H1 (cell line): Measurements from ENCODE around the gene ZBTB47. TPM values are rescaled to one million over a fixed set of nuclear protein-coding genes. Genes with fewer than 3 reads are reported as not detected.

Experiments
- CTCF ChIA-PET: fragments of 300-600 bp; sonication (Branson Sonifier 250); formaldehyde crosslinking; loops from one replicate; lab custom pipeline; 2021; ENCODE audit not compliant: partially characterized antibody; lab: Charles Lee
- POLR2A ChIA-PET: fragments of 300-600 bp; sonication (Branson Sonifier 250); formaldehyde crosslinking; loops from one replicate; lab custom pipeline; 2021; ENCODE audit warnings: inconsistent platforms; ENCODE audit not compliant: partially characterized antibody; lab: Charles Lee
- DNase-seq, 2 experiments: peaks; one replicate each; pipeline versions ENCODE4 v3.0.0 to v3.0.0-alpha.2; 2010 to 2022; ENCODE audit warnings: low spot score in 2 of 2, low read depth in 1 of 2, mixed read lengths in 1 of 2
- FAIRE-seq: peaks from 2 replicates; lab custom pipeline; 2011; peaks lifted over from hg19 to GRCh38; lab: Jason Lieb, UNC
- H2AFZ ChIP-seq: 2 replicates; pipeline ENCODE4 v1.8.1; 2012; ENCODE audit warnings: low read length, inconsistent platforms
- H2AK5ac ChIP-seq: 2 replicates; pipeline ENCODE4 v1.6.1; 2013; ENCODE audit warnings: low read depth, low read length
- H2BK120ac ChIP-seq: replicated peaks from 2 replicates; pipeline ENCODE3; 2013; ENCODE audit warnings: low read depth, low read length, inconsistent platforms
- H2BK12ac ChIP-seq: 2 replicates; pipeline ENCODE4 v1.6.1; 2013; ENCODE audit warnings: low read depth, low read length
- H2BK15ac ChIP-seq: 2 replicates; pipeline ENCODE4 v1.6.1; 2013; ENCODE audit warnings: low read length
- H2BK20ac ChIP-seq: 2 replicates; pipeline ENCODE4 v1.6.1; 2013; ENCODE audit warnings: low read length
- H2BK5ac ChIP-seq: 2 replicates; pipeline ENCODE4 v1.6.1; 2013; ENCODE audit warnings: low read depth, low read length
- H3K14ac ChIP-seq: 2 replicates; pipeline ENCODE4 v1.6.1; 2013; ENCODE audit warnings: inconsistent platforms; ENCODE audit not compliant: insufficient read length
- H3K18ac ChIP-seq: 2 replicates; pipeline ENCODE4 v1.6.1; 2013; ENCODE audit warnings: low read length; ENCODE audit errors: extremely low read depth
- H3K23ac ChIP-seq: 2 replicates; pipeline ENCODE4 v1.6.1; 2013; ENCODE audit warnings: inconsistent platforms; ENCODE audit not compliant: insufficient read length
- H3K23me2 ChIP-seq: 2 replicates; pipeline ENCODE4 v1.6.1; 2013; ENCODE audit warnings: low read depth, low read length
- H3K27ac ChIP-seq: 2 replicates; pipeline ENCODE4 v1.6.1; 2011; ENCODE audit warnings: low read depth, low read length, inconsistent platforms
- H3K27me3 ChIP-seq, 4 experiments: replicated peaks in 1 of 4; 1 replicate in 1 of 4; 2 replicates in 3 of 4; pipeline versions ENCODE4 v1.6.1 to v1.8.1; 2011 to 2013; ENCODE audit warnings: low read length in 3 of 4, mild to moderate bottlenecking in 3 of 4, inconsistent platforms in 2 of 4, mixed read lengths in 2 of 4, moderate library complexity in 1 of 4; ENCODE audit not compliant: control insufficient read depth in 3 of 4, insufficient read depth in 3 of 4; ENCODE audit errors: extremely low read depth in 1 of 4
- H3K36me3 ChIP-seq, 4 experiments: 2 replicates each; pipeline versions ENCODE4 v1.6.1 to v1.8.1; 2011 to 2013; ENCODE audit warnings: mild to moderate bottlenecking in 4 of 4, low read length in 3 of 4, moderate library complexity in 2 of 4, control low read depth in 1 of 4, inconsistent platforms in 1 of 4; ENCODE audit not compliant: insufficient read depth in 4 of 4, control insufficient read depth in 2 of 4
- H3K4ac ChIP-seq: replicated peaks from 2 replicates; pipeline ENCODE3; 2013; ENCODE audit warnings: low read length, low read depth, mixed read lengths, inconsistent platforms; ENCODE audit not compliant: insufficient read length
- H3K4me1 ChIP-seq, 4 experiments: replicated peaks in 1 of 4; 1 replicate in 1 of 4; 2 replicates in 3 of 4; pipeline versions ENCODE4 v1.6.1 to v1.8.1; 2011 to 2013; ENCODE audit warnings: low read length in 3 of 4, inconsistent platforms in 2 of 4, mixed read lengths in 1 of 4; ENCODE audit not compliant: insufficient read depth in 4 of 4, control insufficient read depth in 3 of 4
- H3K4me2 ChIP-seq, 2 experiments: 2 replicates each; pipeline versions ENCODE4 v1.6.1 to v1.8.1; 2011 to 2013; ENCODE audit warnings: low read depth in 2 of 2, low read length in 2 of 2, control low read depth in 1 of 2, inconsistent platforms in 1 of 2, mild to moderate bottlenecking in 1 of 2; ENCODE audit not compliant: insufficient read depth in 1 of 2
- H3K4me3 ChIP-seq, 4 experiments: fragments of 200-600, 300-600 bp in 1 of 4; sonication (generic), shearing (Covaris generic), sonication (Bioruptor Twin) in 1 of 4; 2 replicates each; pipeline versions ENCODE4 v1.5.1 to v1.8.1; 2011 to 2016; ENCODE audit warnings: low read length in 4 of 4, low read depth in 3 of 4, control low read depth in 2 of 4, inconsistent platforms in 2 of 4, mild to moderate bottlenecking in 2 of 4, mixed read lengths in 1 of 4, moderate library complexity in 1 of 4; ENCODE audit not compliant: insufficient read depth in 2 of 4; ENCODE audit errors: extremely low read depth in 1 of 4
- H3K56ac ChIP-seq: replicated peaks from 2 replicates; pipeline ENCODE3; 2013; ENCODE audit warnings: low read depth, mild to moderate bottlenecking, mixed read lengths, low read length, inconsistent platforms; ENCODE audit not compliant: insufficient read length
- H3K79me1 ChIP-seq: 2 replicates; pipeline ENCODE4 v1.6.1; 2013; ENCODE audit warnings: low read depth, low read length, control low read depth
- H3K79me2 ChIP-seq, 2 experiments: 2 replicates each; pipeline versions ENCODE4 v1.6.1 to v1.8.1; 2012 to 2013; ENCODE audit warnings: low read length in 2 of 2, mild to moderate bottlenecking in 2 of 2, inconsistent platforms in 1 of 2; ENCODE audit not compliant: insufficient read depth in 2 of 2, control insufficient read depth in 1 of 2
- H3K9ac ChIP-seq, 4 experiments: replicated peaks in 1 of 4; 1 replicate in 1 of 4; 2 replicates in 3 of 4; pipeline versions ENCODE4 v1.6.1 to v1.8.1; 2011 to 2013; ENCODE audit warnings: low read depth in 3 of 4, low read length in 3 of 4, control low read depth in 2 of 4, mild to moderate bottlenecking in 2 of 4, moderate library complexity in 2 of 4, inconsistent platforms in 1 of 4; ENCODE audit errors: extremely low read depth in 1 of 4
- H3K9me3 ChIP-seq, 2 experiments: 2 replicates each; pipeline versions ENCODE4 v1.6.1 to v1.8.1; 2012 to 2013; ENCODE audit warnings: mild to moderate bottlenecking in 2 of 2, moderate library complexity in 2 of 2, control low read depth in 1 of 2, inconsistent platforms in 1 of 2, low read depth in 1 of 2, low read length in 1 of 2, mixed read lengths in 1 of 2; ENCODE audit not compliant: insufficient read depth in 2 of 2
- H4K20me1 ChIP-seq, 2 experiments: replicated peaks in 1 of 2; 2 replicates each; pipeline versions ENCODE3 to v1.8.1; 2011 to 2013; ENCODE audit warnings: inconsistent platforms in 2 of 2, low read length in 2 of 2, mild to moderate bottlenecking in 1 of 2; ENCODE audit not compliant: insufficient read depth in 2 of 2, control insufficient read depth in 1 of 2
- H4K5ac ChIP-seq: 2 replicates; pipeline ENCODE4 v1.6.1; 2013; ENCODE audit warnings: low read length, low read depth, mixed read lengths, inconsistent platforms; ENCODE audit not compliant: insufficient read length
- H4K8ac ChIP-seq: 2 replicates; pipeline ENCODE4 v1.8.0; 2013; ENCODE audit warnings: mild to moderate bottlenecking, moderate library complexity, low read length, inconsistent platforms; ENCODE audit not compliant: insufficient read depth; ENCODE audit errors: extremely low read depth
- H4K91ac ChIP-seq: replicated peaks from 2 replicates; pipeline ENCODE3; 2013; ENCODE audit warnings: low read length, mixed read lengths, inconsistent platforms; ENCODE audit not compliant: insufficient read length
- BACH1 ChIP-seq: IDR thresholded peaks from 2 replicates; pipeline ENCODE4 v1.6.1; 2012; ENCODE audit warnings: low read length, improper control_type of control experiment
- CHD1 ChIP-seq: IDR thresholded peaks from 2 replicates; pipeline ENCODE4 v1.6.1; 2012; ENCODE audit warnings: low read depth, low read length, improper control_type of control experiment
- KDM4A ChIP-seq: IDR thresholded peaks from one replicate; pipeline ENCODE4 v1.7.1; 2012; ENCODE audit warnings: low read depth, mild to moderate bottlenecking, moderate library complexity, low read length, inconsistent platforms; ENCODE audit not compliant: severe bottlenecking
- SUZ12 ChIP-seq: fragments of 200-600 bp; sonication (generic); IDR thresholded peaks from 2 replicates; pipeline ENCODE4 v1.6.1; 2012; ENCODE audit warnings: mild to moderate bottlenecking, inconsistent platforms, low read length, moderate library complexity, mixed read lengths
- TBP ChIP-seq: IDR thresholded peaks from 2 replicates; pipeline ENCODE4 v1.6.1; 2011; ENCODE audit warnings: low read depth, low read length, improper control_type of control experiment
- WGBS, 2 experiments: shearing (Covaris generic) in 1 of 2; methylation state at CpG; one replicate each; pipeline versions ENCODE4 v1.1.6 to v1.1.7; 2013 to 2015; ENCODE audit warnings: low lambda C conversion rate in 2 of 2, mixed read lengths in 2 of 2, inconsistent platforms in 1 of 2, low coverage in 1 of 2, missing lambda C conversion rate in 1 of 2; ENCODE audit not compliant: insufficient replicate concordance in 2 of 2, insufficient coverage in 1 of 2, insufficient read length in 1 of 2; ENCODE audit errors: extremely low coverage in 1 of 2, missing lambda C conversion rate in 1 of 2; 5-methylcytosine and 5-hydroxymethylcytosine counted together
- polyA plus RNA-seq, 7 experiments: library from polyadenylated mRNA; depleted of rRNA in 3 of 7; stranded (reverse) in 5 of 7; unstranded in 2 of 7; fragments of >200 nt in 5 of 7; fragments of 200-250 nt in 2 of 7; gene quantifications; 1 replicate in 5 of 7; 2 replicates in 1 of 7; 4 replicates in 1 of 7; pipeline versions ENCODE4 v1.2.1 to v1.2.3, GENCODE V29; 2011 to 2013; ENCODE audit warnings: missing spikeins in 2 of 7, mixed read lengths in 2 of 7
- total RNA-seq: library from RNA; stranded (reverse); fragmentation: NEBNext Ultra II Directional; extraction: Animal tissue kit (Norgen Biotek cat#: 25700); gene quantifications from 2 replicates; pipeline ENCODE4 v1.2.1, GENCODE V29; 2021
- TF ChIP-seq, protein P1 (sequence below): IDR thresholded peaks from 2 replicates; pipeline ENCODE4 v1.6.1; 2012; ENCODE audit warnings: inconsistent platforms
- TF ChIP-seq, protein P2 (sequence below): IDR thresholded peaks from 2 replicates; pipeline ENCODE4 v1.6.1; 2012; ENCODE audit warnings: inconsistent platforms

The ZBTB47 gene
- total and polyA plus RNA-seq, 2 of the 8 experiments (the other 6 are each of a cell fraction or from before 2014, with no cell fraction given) = 2.8 to 4.1 TPM

DNA sequence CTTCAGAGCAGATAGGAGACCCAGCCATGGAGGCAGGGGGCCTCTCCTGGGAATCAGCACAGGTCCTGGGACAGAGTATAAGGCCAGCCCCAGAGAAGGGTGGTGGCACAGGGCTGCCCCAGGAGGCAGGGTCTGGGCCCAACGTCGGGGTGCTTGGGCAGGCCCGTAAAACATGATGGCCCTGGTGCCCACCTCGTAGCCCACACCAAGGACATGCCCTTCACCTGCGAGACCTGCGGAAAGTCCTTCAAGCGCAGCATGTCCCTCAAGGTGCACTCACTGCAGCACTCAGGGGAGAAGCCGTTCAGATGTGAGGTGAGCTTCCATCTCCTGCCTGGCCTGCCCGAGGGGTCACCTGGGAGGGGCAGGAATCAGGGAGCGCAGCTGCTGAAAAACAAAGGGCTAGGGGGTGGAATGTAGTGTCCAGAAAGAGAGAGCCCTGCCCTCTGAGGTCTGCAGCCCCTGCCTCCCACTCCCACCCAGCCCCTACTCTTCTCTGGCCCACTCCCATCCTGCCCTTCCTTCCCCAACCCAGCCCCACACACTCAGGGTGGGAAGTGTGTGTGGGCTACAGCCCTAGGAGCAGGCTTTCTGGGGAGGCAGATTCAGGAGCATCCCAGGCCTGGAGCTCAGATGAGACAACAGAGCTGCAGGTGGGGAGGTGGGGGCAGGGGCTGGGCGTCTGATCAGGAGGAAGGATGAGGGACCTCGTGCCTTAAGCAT, 9.5 kb downstream of the ZBTB47 start:
- H2AFZ ChIP-seq = no peak overlapping the region
- H3K4me1 ChIP-seq = peaks cover 0 to 7% (median 0%) of the 10 kb centered on the region in 4 experiments; a peak in 2 of 7 replicates
- DNase-seq (no peak), FAIRE-seq (no peak)
- H2BK15ac ChIP-seq = no peak overlapping the region
- no peak overlapping the region for H3K18ac ChIP-seq
- H2BK120ac ChIP-seq = no peak overlapping the region
- H3K56ac ChIP-seq = no peak overlapping the region
- H3K79me1 ChIP-seq = no peaks in the 10 kb centered on the region
- H3K23me2 ChIP-seq = no peaks in the 10 kb centered on the region
- H3K79me2 ChIP-seq = no peaks in the 10 kb centered on the region
- H2BK5ac ChIP-seq = no peak overlapping the region
- TF ChIP-seq BACH1 (no peak), TBP (no peak), KDM4A (no peak), SUZ12 (no peak), CHD1 (no peak)
- TF ChIP-seq, protein P1, sequence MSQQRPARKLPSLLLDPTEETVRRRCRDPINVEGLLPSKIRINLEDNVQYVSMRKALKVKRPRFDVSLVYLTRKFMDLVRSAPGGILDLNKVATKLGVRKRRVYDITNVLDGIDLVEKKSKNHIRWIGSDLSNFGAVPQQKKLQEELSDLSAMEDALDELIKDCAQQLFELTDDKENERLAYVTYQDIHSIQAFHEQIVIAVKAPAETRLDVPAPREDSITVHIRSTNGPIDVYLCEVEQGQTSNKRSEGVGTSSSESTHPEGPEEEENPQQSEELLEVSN = no peak
- TF ChIP-seq, protein P2, sequence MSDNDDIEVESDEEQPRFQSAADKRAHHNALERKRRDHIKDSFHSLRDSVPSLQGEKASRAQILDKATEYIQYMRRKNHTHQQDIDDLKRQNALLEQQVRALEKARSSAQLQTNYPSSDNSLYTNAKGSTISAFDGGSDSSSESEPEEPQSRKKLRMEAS = no peak
- no peak overlapping the region for H3K9ac ChIP-seq
- no peak overlapping the region for H3K4ac ChIP-seq
- no peaks in the 10 kb centered on the region for H3K9me3 ChIP-seq
- no peak overlapping the region for H4K5ac ChIP-seq
- H4K8ac ChIP-seq = no peak overlapping the region; the same call in 1 of the 2 replicates
- H2BK12ac ChIP-seq = no peak overlapping the region
- H3K4me3 ChIP-seq = no peak overlapping the region
- CTCF ChIA-PET = interaction anchor here (1.0 to 7.0 kb wide), 11 partner anchors 7 to 126 kb away, joined by 3 to 54 read pairs (median 6); no protein-coding TSS in a partner anchor
- no peak overlapping the region for H3K14ac ChIP-seq
- H3K23ac ChIP-seq = no peak overlapping the region
- peaks cover 0 to 4% of the 10 kb centered on the region in 2 experiments for H4K20me1 ChIP-seq
- no peak overlapping the region for H2AK5ac ChIP-seq
- H2BK20ac ChIP-seq = no peak overlapping the region
- no peak overlapping the region for H3K4me2 ChIP-seq
- 85% methylated on average over 11 of the region's 12 CpGs; no CpG with 5 or more reads in 1 of the 2 experiments for WGBS, 2 experiments
- no peak overlapping the region for H4K91ac ChIP-seq
- H3K27ac ChIP-seq = no peak overlapping the region
- H3K27me3 ChIP-seq = no peaks in the 10 kb centered on the region
- POLR2A ChIA-PET = interaction anchor here (1.1 kb wide), 1 partner anchor 86 kb away, joined by 3 read pairs; no protein-coding TSS in a partner anchor
- H3K36me3 ChIP-seq = no peaks in the 10 kb centered on the region; a peak in 1 of 8 replicates
